Measurements from ENCODE around the gene OR1J2. TPM values are rescaled to one million over a fixed set of nuclear protein-coding genes. Genes with fewer than 3 reads are reported as not detected.
"Not testable (repeated sequence)": the region's sequence is repeated elsewhere in the genome, so short reads cannot be mapped to it uniquely, and the experiment has no call there.

Gene OR1J2
- total RNA-seq, 4 donors from 2014 or later = not detected

DNA sequence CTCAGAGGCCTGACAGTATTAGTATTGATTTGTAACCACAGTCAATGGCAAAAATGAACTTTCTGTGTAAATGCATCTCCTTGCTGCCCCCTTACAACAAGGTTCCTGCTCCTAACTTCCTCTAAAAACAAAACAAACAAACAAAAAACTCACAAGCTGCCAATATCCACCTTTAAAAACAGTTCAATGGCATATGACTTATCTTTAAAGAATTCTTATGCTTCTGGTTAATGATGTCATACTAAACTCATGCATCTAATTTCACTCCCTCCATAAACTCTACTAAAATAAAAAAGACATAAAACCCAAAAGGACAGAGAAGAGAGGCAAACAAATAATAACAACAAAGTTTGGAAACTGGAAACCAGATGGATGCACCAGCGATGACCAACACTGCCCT is 25.5 kb downstream of the OR1J2 start:
- in situ Hi-C loops (cut with MboI; ENCODE audit: low sequenced_read_pairs in 4 of 4) = no loop called here
- Histone ChIP-seq H3K27me3 (no peaks in the 10 kb centered on the region), H3K9me3 (no peaks in the 10 kb centered on the region), H3K27ac (no peak overlapping the region), H3K4me3 (no peak overlapping the region), H3K36me3 (no peaks in the 10 kb centered on the region), H3K4me1 (no peaks in the 10 kb centered on the region)
- no peak for TF ChIP-seq POLR2A (IDR thresholded peaks at IDR 0.05)
- TF ChIP-seq, protein P1, sequence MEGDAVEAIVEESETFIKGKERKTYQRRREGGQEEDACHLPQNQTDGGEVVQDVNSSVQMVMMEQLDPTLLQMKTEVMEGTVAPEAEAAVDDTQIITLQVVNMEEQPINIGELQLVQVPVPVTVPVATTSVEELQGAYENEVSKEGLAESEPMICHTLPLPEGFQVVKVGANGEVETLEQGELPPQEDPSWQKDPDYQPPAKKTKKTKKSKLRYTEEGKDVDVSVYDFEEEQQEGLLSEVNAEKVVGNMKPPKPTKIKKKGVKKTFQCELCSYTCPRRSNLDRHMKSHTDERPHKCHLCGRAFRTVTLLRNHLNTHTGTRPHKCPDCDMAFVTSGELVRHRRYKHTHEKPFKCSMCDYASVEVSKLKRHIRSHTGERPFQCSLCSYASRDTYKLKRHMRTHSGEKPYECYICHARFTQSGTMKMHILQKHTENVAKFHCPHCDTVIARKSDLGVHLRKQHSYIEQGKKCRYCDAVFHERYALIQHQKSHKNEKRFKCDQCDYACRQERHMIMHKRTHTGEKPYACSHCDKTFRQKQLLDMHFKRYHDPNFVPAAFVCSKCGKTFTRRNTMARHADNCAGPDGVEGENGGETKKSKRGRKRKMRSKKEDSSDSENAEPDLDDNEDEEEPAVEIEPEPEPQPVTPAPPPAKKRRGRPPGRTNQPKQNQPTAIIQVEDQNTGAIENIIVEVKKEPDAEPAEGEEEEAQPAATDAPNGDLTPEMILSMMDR (IDR thresholded peaks at IDR 0.05 in 4 of 5, conservative IDR thresholded peaks at IDR 0.05 in 1 of 5) = no peak
- ATAC-seq (no peak), DNase-seq (no peak)
- intact Hi-C loops (cut with DNase I; ENCODE audit: low total_unique reads) = no loop called here

GRCh38 chr9:122537066-122537465 is 26.5 kb downstream of the OR1J2 start:
- H3K4me3 ChIP-seq; H3K27ac ChIP-seq; intact Hi-C loops (cut with DNase I; ENCODE audit: low total_unique reads); H3K4me1 ChIP-seq; H3K27me3 ChIP-seq; in situ Hi-C loops (cut with MboI; ENCODE audit: low sequenced_read_pairs in 4 of 4); ATAC-seq; DNase-seq; H3K9me3 ChIP-seq; H3K36me3 ChIP-seq: not testable (repeated sequence)

- ATAC-seq = no peak
- Histone ChIP-seq H3K4me3 (no peak overlapping the region), H3K4me1 (no peaks in the 10 kb centered on the region), H3K27me3 (no peaks in the 10 kb centered on the region), H3K9me3 (no peaks in the 10 kb centered on the region), H3K36me3 (no peaks in the 10 kb centered on the region), H3K27ac (no peak overlapping the region)
- TF ChIP-seq POLR2A (IDR thresholded peaks at IDR 0.05) = no peak
- TF ChIP-seq, protein P1 (IDR thresholded peaks at IDR 0.05 in 4 of 5, conservative IDR thresholded peaks at IDR 0.05 in 1 of 5) = no peak
- no peak for DNase-seq
- intact Hi-C loops (cut with DNase I; ENCODE audit: low total_unique reads) (no loop called here), in situ Hi-C loops (cut with MboI; ENCODE audit: low sequenced_read_pairs in 4 of 4) (no loop called here)
Measured at GRCh38 chr9:122538757-122539156, 28.2 kb downstream of the OR1J2 start.

DNA sequence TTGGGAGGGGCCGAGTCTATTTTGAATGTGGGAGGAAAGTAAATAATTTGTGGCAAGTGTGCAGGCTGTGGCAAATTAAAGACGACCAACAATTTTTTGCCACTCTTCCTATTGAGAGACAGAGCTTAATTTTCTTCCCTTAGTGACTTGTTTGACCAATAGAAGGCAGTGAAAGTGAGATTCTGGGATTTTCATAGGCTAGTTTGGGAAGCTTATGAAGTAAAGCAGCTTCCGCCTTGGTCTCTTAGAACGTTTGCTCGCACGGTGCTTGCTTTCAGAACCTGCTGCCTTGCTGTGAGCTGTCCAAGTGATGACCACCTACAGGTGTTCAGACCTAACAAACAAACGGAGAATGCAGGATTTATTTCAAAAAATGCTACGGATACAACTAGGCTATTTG is 35.6 kb downstream of the OR1J2 start:
- intact Hi-C loops (cut with DNase I; ENCODE audit: low total_unique reads) = no loop called here
- no peak for DNase-seq
- Histone ChIP-seq H3K4me1 (no peaks in the 10 kb centered on the region), H3K4me3 (no peak overlapping the region), H3K36me3 (no peaks in the 10 kb centered on the region), H3K27ac (no peak overlapping the region), H3K9me3 (no peaks in the 10 kb centered on the region), H3K27me3 (no peaks in the 10 kb centered on the region)
- ATAC-seq = no peak
- TF ChIP-seq POLR2A (IDR thresholded peaks at IDR 0.05) = no peak
- TF ChIP-seq, protein P1 (IDR thresholded peaks at IDR 0.05 in 4 of 5, conservative IDR thresholded peaks at IDR 0.05 in 1 of 5) = no peak
- in situ Hi-C loops (cut with MboI; ENCODE audit: low sequenced_read_pairs in 4 of 4) = no loop called here

GRCh38 chr9:122551371-122551770 is 40.8 kb downstream of the OR1J2 start:
- ATAC-seq (no peak), DNase-seq (no peak)
- H3K4me1 ChIP-seq = no peaks in the 10 kb centered on the region
- no peaks in the 10 kb centered on the region for H3K9me3 ChIP-seq
- TF ChIP-seq, protein P1 (IDR thresholded peaks at IDR 0.05 in 4 of 5, conservative IDR thresholded peaks at IDR 0.05 in 1 of 5) = no peak
- no peak for TF ChIP-seq POLR2A (IDR thresholded peaks at IDR 0.05)
- no peak overlapping the region for H3K27ac ChIP-seq
- H3K4me3 ChIP-seq = no peak overlapping the region
- no peaks in the 10 kb centered on the region for H3K36me3 ChIP-seq
- intact Hi-C loops (cut with DNase I; ENCODE audit: low total_unique reads) (no loop called here), in situ Hi-C loops (cut with MboI; ENCODE audit: low sequenced_read_pairs in 4 of 4) (no loop called here)
- no peaks in the 10 kb centered on the region for H3K27me3 ChIP-seq

All from gastrocnemius medialis (tissue), 4 donors.